HepG2 (cell line): ENCODE results near the gene IGFBP6. TPM values are rescaled to one million over a fixed set of nuclear protein-coding genes. Genes with fewer than 3 reads are reported as not detected.
A peak's percentile ranks its signal among the peaks of the same experiment; 100 is the strongest.

Source experiments
- FOXK2 ChIP-seq: fragments of 450-650 bp; IDR thresholded peaks from 2 replicates; pipeline ENCODE4 v1.6.1; 2016
- HCFC1 ChIP-seq: fragments of 150-350 bp; IDR thresholded peaks from 2 replicates; pipeline ENCODE4 v1.6.1; 2014; ENCODE audit warnings: low read depth, low read length
- IRF9 ChIP-seq: sonication (generic); formaldehyde crosslinking; IDR thresholded peaks from 2 replicates; pipeline ENCODE4 v1.8.0; 2022; ENCODE audit warnings: missing genetic modification reagents, mild to moderate bottlenecking, borderline replicate concordance
- MTA1 ChIP-seq: sonication (generic); formaldehyde crosslinking; IDR thresholded peaks from 2 replicates; pipeline ENCODE4 v1.4.0; 2020; ENCODE audit warnings: missing genetic modification reagents, mild to moderate bottlenecking, borderline replicate concordance
- PAF1 ChIP-seq: IDR thresholded peaks from 2 replicates; pipeline ENCODE4 v1.6.1; 2016; ENCODE audit warnings: missing genetic modification reagents, missing compliant biosample characterization
- RAD51 ChIP-seq: fragments of 450-650 bp; IDR thresholded peaks from 2 replicates; pipeline ENCODE4 v1.6.1; 2016; ENCODE audit warnings: borderline replicate concordance
- RNF2 ChIP-seq: fragments of 450-650 bp; conservative IDR thresholded peaks from 2 replicates; pipeline ENCODE4 v1.6.1; 2016; ENCODE audit warnings: low read depth
- SAFB2 ChIP-seq: sonication (generic); formaldehyde crosslinking; IDR thresholded peaks from 2 replicates; pipeline ENCODE4 v1.5.1; 2020; ENCODE audit warnings: missing genetic modification reagents, low read depth, mild to moderate bottlenecking, borderline replicate concordance
- SNAPC4 ChIP-seq: sonication (generic); formaldehyde crosslinking; IDR thresholded peaks from 2 replicates; pipeline ENCODE4 v1.4.0; 2020; ENCODE audit warnings: mild to moderate bottlenecking, missing genetic modification reagents
- TCF7L2 ChIP-seq: IDR thresholded peaks from 2 replicates; pipeline ENCODE4 v1.6.1; 2011; ENCODE audit warnings: mild to moderate bottlenecking, low read depth, low read length, moderate library complexity
- TRIM24 ChIP-seq: sonication (generic); formaldehyde crosslinking; IDR thresholded peaks from 2 replicates; pipeline ENCODE4 v1.8.0; 2022; ENCODE audit warnings: mild to moderate bottlenecking, missing genetic modification reagents
- XRCC5 ChIP-seq: fragments of 200-400 bp; formaldehyde crosslinking; optimal IDR thresholded peaks from 2 replicates; pipeline ENCODE3; 2017; ENCODE audit warnings: mild to moderate bottlenecking, low read length
- ZMYM3 ChIP-seq: sonication (generic); formaldehyde crosslinking; IDR thresholded peaks from 2 replicates; pipeline ENCODE4 v1.5.1; 2020; ENCODE audit warnings: mild to moderate bottlenecking, missing genetic modification reagents
- ZNF205 ChIP-seq: IDR thresholded peaks from 2 replicates; pipeline ENCODE4 v1.6.1; 2018; ENCODE audit warnings: missing biosample characterization, missing genetic modification reagents
- ZNF292 ChIP-seq: sonication (generic); formaldehyde crosslinking; IDR thresholded peaks from 2 replicates; pipeline ENCODE4 v1.8.1; 2022; ENCODE audit warnings: mild to moderate bottlenecking, low read depth, missing genetic modification reagents, borderline replicate concordance
- ZNF329 ChIP-seq: sonication (generic); formaldehyde crosslinking; IDR thresholded peaks from 2 replicates; pipeline ENCODE4 v1.9.0; 2021; ENCODE audit warnings: low read depth, mild to moderate bottlenecking, missing genetic modification reagents
- ZNF552 ChIP-seq: sonication (generic); formaldehyde crosslinking; IDR thresholded peaks from 2 replicates; pipeline ENCODE4 v1.9.0; 2022; ENCODE audit warnings: missing genetic modification reagents, mild to moderate bottlenecking, borderline replicate concordance
- polyA plus RNA-seq, 8 experiments: library from polyadenylated mRNA; depleted of rRNA in 3 of 8; stranded (reverse) in 7 of 8; unstranded in 1 of 8; fragments of >200 nt; fragmentation: Illumina TruSeq in 4 of 8; extraction: Trizol in 4 of 8; gene quantifications; 2 replicates each; pipeline versions ENCODE4 v1.2.1 to v1.2.3, GENCODE V29; 2011 to 2016; ENCODE audit warnings: low read depth in 4 of 8, missing spikeins in 1 of 8, mixed read lengths in 1 of 8; ENCODE audit not compliant: insufficient read depth in 1 of 8
- total RNA-seq, 5 experiments: library from RNA; depleted of rRNA; stranded (reverse); fragments of >200 nt; fragmentation: Illumina TruSeq; extraction: Trizol; gene quantifications; 2 replicates each; pipeline ENCODE4 v1.2.3, GENCODE V29; 2016; ENCODE audit warnings: low read depth in 1 of 5
- TF ChIP-seq, protein P1 (sequence below): sonication (generic); formaldehyde crosslinking; IDR thresholded peaks from 2 replicates; pipeline ENCODE4 v1.9.0; 2022; ENCODE audit warnings: missing genetic modification reagents, mild to moderate bottlenecking, borderline replicate concordance
- TF ChIP-seq, protein P2 (sequence below): IDR thresholded peaks from 2 replicates; pipeline ENCODE4 v1.6.1; 2016; ENCODE audit warnings: control low read depth

IGFBP6 gene
- total and polyA plus RNA-seq, 2 of the 13 experiments (the other 11 are each of a cell fraction or from before 2014, with no cell fraction given): 3.9 to 25.2 TPM

DNA sequence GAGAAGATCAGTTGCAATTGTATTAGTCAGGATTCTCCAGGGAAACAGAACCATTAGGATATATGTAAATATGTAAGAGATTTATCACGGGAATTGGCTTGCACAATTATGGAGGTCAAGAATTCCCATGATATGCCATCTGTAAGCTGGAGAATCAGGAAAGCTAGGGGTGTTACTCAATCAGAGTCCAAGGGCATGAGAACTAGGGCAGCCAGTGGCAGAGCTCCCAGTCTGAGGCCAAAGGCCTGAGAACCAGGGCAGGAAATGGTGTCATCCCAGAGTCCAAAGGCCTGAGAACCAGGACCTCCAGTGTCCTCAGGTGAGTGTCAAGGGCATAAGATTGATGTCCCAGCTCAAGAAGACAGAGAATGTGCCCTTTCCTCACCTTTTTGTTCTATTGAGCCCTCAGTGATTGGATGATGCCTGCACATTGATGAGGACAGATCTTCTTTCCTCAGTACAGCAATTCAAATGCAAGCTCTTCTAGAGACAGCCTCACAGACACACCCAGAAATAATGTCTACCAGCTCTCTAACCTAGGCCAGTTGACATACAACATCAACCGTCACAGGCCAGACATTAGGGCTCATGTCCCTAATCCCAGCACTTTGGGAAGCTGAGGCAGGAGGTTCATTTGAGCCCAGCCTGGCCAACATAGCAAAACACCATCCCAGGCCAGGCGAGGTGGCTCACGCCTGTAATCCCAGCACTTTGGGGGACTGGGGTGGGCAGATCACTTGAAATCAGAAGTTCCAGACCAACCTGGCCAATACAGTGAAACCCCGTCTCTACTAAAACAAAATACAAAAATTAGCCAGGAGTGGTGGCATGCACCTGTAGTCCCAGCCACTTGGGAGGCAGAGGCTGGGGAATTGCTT is 48.2 kb downstream of the IGFBP6 start (continued):
- TF ChIP-seq TRIM24 (CRISPR knock-in tag) (no peak), ZNF329 (CRISPR knock-in tag) (no peak), ZNF292 (CRISPR knock-in tag) (no peak), HCFC1 (no peak), IRF9 (no peak), RNF2 (no peak), ZNF205 (CRISPR knock-in tag) (peak; percentile 33; the same call in 1 of the 2 replicates), FOXK2 (no peak), PAF1 (CRISPR knock-in tag) (no peak), SAFB2 (CRISPR knock-in tag) (no peak), ZNF552 (CRISPR knock-in tag) (no peak), MTA1 (CRISPR knock-in tag) (no peak; the same call in 1 of the 2 replicates), ZMYM3 (CRISPR knock-in tag) (no peak), TCF7L2 (no peak), SNAPC4 (no peak), RAD51 (no peak), XRCC5 (no peak)
- TF ChIP-seq, protein P1, sequence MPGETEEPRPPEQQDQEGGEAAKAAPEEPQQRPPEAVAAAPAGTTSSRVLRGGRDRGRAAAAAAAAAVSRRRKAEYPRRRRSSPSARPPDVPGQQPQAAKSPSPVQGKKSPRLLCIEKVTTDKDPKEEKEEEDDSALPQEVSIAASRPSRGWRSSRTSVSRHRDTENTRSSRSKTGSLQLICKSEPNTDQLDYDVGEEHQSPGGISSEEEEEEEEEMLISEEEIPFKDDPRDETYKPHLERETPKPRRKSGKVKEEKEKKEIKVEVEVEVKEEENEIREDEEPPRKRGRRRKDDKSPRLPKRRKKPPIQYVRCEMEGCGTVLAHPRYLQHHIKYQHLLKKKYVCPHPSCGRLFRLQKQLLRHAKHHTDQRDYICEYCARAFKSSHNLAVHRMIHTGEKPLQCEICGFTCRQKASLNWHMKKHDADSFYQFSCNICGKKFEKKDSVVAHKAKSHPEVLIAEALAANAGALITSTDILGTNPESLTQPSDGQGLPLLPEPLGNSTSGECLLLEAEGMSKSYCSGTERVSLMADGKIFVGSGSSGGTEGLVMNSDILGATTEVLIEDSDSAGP: no peak
- TF ChIP-seq, protein P2, sequence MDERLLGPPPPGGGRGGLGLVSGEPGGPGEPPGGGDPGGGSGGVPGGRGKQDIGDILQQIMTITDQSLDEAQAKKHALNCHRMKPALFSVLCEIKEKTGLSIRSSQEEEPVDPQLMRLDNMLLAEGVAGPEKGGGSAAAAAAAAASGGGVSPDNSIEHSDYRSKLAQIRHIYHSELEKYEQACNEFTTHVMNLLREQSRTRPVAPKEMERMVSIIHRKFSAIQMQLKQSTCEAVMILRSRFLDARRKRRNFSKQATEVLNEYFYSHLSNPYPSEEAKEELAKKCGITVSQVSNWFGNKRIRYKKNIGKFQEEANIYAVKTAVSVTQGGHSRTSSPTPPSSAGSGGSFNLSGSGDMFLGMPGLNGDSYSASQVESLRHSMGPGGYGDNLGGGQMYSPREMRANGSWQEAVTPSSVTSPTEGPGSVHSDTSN (CRISPR knock-in tag): no peak
